HG03571 (cell line): ENCODE results near the gene TIMM10.
"Not testable (repeated sequence)": the region's sequence is repeated elsewhere in the genome, so short reads cannot be mapped to it uniquely, and the experiment has no call there.

Experiments used
- ATAC-seq: cut with Tn5 transposase; IDR thresholded peaks from one replicate; pipeline ENCODE4 v1.9.1; 2021; ENCODE audit not compliant: unreplicated experiment

The TIMM10 gene

GRCh38 chr11:57542582-57542981 is 12.0 kb upstream of the TIMM10 start:
- ATAC-seq: no peak

GRCh38 chr11:57541169-57541568 is 10.6 kb upstream of the TIMM10 start:
- ATAC-seq: no peak

- no peak for ATAC-seq
These were observed 8.8 kb upstream of the TIMM10 start for GRCh38 chr11:57539342-57539741.

- no peak for ATAC-seq
These were observed 6.5 kb upstream of the TIMM10 start, which contains the start of gene SMTNL1 for GRCh38 chr11:57536947-57537619. Gene SMTNL1, plus strand, starts transcription at chr11:57537595. Its CDS starts 5,048 bp downstream, at chr11:57542643.

GRCh38 chr11:57534449-57534848 is 3.9 kb upstream of the TIMM10 start:
- not testable (repeated sequence) for ATAC-seq

- no peak for ATAC-seq
These were observed 349 bp downstream of the TIMM10 start for GRCh38 chr11:57530215-57530595.

GRCh38 chr11:57529012-57529411 is 1.5 kb downstream of the TIMM10 start:
- no peak for ATAC-seq

GRCh38 chr11:57527056-57527631 is 3.4 kb downstream of the TIMM10 start:
- ATAC-seq: no peak

- no peak for ATAC-seq
These were observed 7.1 kb downstream of the TIMM10 start for GRCh38 chr11:57523419-57523818.

- no peak for ATAC-seq
These were observed 9.4 kb downstream of the TIMM10 start for GRCh38 chr11:57521116-57521515.

- no peak for ATAC-seq
These were observed 14.5 kb downstream of the TIMM10 start for GRCh38 chr11:57516061-57516443.

- peak; percentile 31 for ATAC-seq
These were observed 15.1 kb downstream of the TIMM10 start, which contains the start of gene SLC43A1 for GRCh38 chr11:57515332-57516060. Gene SLC43A1, minus strand, starts transcription at chr11:57515702. Its CDS starts 1,591 bp downstream, at chr11:57514111.

- peak; percentile 47 for ATAC-seq
These were observed 15.8 kb downstream of the TIMM10 start for GRCh38 chr11:57514538-57515331.

GRCh38 chr11:57513911-57514537 is 16.5 kb downstream of the TIMM10 start:
- peak; percentile 24 for ATAC-seq

GRCh38 chr11:57513452-57513795 is 17.1 kb downstream of the TIMM10 start:
- ATAC-seq: no peak

GRCh38 chr11:57512646-57513451 is 17.7 kb downstream of the TIMM10 start:
- no peak for ATAC-seq

GRCh38 chr11:57511741-57512430 is 18.7 kb downstream of the TIMM10 start:
- no peak for ATAC-seq

GRCh38 chr11:57508341-57509170 is 22.0 kb downstream of the TIMM10 start:
- ATAC-seq: no peak

GRCh38 chr11:57506522-57506921 is 24.0 kb downstream of the TIMM10 start:
- ATAC-seq: no peak
